ENCODE measurements around the gene MAPK8IP3. TPM values are rescaled to one million over a fixed set of nuclear protein-coding genes. Genes with fewer than 3 reads are reported as not detected.
A peak's percentile ranks its signal among the peaks of the same experiment; 100 is the strongest.

Gene MAPK8IP3
- total RNA-seq, 2 donors from 2014 or later: 44.0 to 62.6 TPM

DNA sequence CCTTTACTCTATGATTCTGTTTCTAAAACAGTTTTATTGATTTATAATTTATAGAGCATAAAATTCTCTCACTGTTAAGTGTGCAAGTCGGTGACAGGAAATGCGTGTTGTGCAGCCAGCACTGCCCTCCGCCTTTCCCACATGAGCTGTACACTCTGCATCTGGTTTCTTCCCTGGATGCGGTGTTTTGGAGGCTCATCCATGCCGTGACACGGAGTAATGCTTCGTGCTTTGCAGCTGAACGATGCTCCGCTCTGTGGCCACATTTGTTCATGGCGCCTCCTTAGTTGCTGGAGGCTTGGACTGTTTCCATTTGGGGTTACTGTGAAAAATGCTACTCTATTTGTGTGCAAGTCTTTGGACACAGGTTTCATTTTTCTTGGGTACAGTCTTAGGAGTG, 94.7 kb downstream of the MAPK8IP3 start:
- H3K4me1 ChIP-seq: no peaks in the 10 kb centered on the region
- no peak overlapping the region for H3K4me3 ChIP-seq
- H3K36me3 ChIP-seq: no peaks in the 10 kb centered on the region
- DNase-seq: no peak
- no peak overlapping the region for H3K27ac ChIP-seq
- TF ChIP-seq, protein P1, sequence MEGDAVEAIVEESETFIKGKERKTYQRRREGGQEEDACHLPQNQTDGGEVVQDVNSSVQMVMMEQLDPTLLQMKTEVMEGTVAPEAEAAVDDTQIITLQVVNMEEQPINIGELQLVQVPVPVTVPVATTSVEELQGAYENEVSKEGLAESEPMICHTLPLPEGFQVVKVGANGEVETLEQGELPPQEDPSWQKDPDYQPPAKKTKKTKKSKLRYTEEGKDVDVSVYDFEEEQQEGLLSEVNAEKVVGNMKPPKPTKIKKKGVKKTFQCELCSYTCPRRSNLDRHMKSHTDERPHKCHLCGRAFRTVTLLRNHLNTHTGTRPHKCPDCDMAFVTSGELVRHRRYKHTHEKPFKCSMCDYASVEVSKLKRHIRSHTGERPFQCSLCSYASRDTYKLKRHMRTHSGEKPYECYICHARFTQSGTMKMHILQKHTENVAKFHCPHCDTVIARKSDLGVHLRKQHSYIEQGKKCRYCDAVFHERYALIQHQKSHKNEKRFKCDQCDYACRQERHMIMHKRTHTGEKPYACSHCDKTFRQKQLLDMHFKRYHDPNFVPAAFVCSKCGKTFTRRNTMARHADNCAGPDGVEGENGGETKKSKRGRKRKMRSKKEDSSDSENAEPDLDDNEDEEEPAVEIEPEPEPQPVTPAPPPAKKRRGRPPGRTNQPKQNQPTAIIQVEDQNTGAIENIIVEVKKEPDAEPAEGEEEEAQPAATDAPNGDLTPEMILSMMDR (IDR thresholded peaks at IDR 0.05): no peak
- intact Hi-C loops (cut with DNase I): loop anchor here (10.0 kb wide), 1 partner anchor 64 kb away; no protein-coding TSS in a partner anchor
- no peaks in the 10 kb centered on the region for H3K27me3 ChIP-seq
- no peaks in the 10 kb centered on the region for H3K9me3 ChIP-seq
- no peak overlapping the region for H3K9ac ChIP-seq (ENCODE audit: low read depth in 2 of 2, low read length in 2 of 2)

DNA sequence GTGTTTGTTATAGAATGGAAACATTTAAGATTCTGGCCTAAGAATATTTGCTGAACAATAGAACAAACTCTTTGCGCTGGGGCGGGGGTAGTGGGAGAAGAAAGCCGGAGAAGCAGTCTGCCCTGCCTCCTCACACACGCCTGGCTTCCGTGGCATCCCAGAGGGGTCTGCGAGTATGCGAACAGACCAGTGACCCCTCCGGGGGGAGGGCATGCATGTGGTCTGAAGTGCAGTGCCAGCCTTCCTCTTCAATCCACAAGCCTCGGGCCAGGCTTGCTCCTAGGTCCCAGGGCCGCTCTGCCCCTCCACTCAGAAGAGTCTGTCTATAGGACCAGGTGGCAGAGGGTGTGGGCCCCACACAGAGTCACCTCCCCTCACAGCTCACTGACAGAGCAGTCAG, 101.6 kb downstream of the MAPK8IP3 start:
- peak; percentile 13 for DNase-seq
- intact Hi-C loops (cut with DNase I): loop anchor here (10.0 kb wide), 1 partner anchor 57 kb away; no protein-coding TSS in a partner anchor
- no peaks in the 10 kb centered on the region for H3K36me3 ChIP-seq

DNA sequence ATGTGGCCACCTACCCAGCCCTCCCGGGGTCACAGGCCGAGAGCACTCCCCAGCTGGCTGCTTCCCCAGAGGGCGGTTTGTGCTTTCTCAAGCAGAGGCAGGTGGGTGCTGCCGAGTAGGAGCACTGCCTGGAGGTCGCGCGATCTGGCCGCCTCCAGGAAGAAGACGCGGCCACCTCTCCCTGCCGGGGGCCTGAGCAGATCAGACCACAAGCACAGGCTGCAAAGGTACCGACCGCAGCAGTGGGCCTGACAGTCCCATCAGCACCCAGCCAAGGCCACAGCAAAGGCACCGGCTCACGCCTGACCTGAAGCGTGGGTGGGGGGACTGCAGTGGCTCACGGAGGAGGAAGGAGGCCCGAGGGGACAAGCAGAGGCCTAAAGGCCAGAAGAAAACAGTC, 102.7 kb downstream of the MAPK8IP3 start:
- TF ChIP-seq, protein P1 (IDR thresholded peaks at IDR 0.05): no peak
- Histone ChIP-seq H3K4me3 (no peak overlapping the region), H3K9ac (ENCODE audit: low read depth in 2 of 2, low read length in 2 of 2) (no peak overlapping the region), H3K36me3 (no peaks in the 10 kb centered on the region), H3K27ac (no peak overlapping the region), H3K27me3 (no peaks in the 10 kb centered on the region), H3K9me3 (no peaks in the 10 kb centered on the region), H3K4me1 (no peaks in the 10 kb centered on the region)
- DNase-seq: no peak
- intact Hi-C loops (cut with DNase I): loop anchor here (10.0 kb wide), 1 partner anchor 56 kb away; no protein-coding TSS in a partner anchor

More for the DNA sequence above, 101.6 kb downstream of the MAPK8IP3 start:
- TF ChIP-seq, protein P1 (IDR thresholded peaks at IDR 0.05): no peak
- Histone ChIP-seq H3K9me3 (no peaks in the 10 kb centered on the region), H3K4me1 (no peaks in the 10 kb centered on the region), H3K4me3 (no peak overlapping the region), H3K27ac (no peak overlapping the region), H3K9ac (ENCODE audit: low read depth in 2 of 2, low read length in 2 of 2) (no peak overlapping the region), H3K27me3 (no peaks in the 10 kb centered on the region)

DNA sequence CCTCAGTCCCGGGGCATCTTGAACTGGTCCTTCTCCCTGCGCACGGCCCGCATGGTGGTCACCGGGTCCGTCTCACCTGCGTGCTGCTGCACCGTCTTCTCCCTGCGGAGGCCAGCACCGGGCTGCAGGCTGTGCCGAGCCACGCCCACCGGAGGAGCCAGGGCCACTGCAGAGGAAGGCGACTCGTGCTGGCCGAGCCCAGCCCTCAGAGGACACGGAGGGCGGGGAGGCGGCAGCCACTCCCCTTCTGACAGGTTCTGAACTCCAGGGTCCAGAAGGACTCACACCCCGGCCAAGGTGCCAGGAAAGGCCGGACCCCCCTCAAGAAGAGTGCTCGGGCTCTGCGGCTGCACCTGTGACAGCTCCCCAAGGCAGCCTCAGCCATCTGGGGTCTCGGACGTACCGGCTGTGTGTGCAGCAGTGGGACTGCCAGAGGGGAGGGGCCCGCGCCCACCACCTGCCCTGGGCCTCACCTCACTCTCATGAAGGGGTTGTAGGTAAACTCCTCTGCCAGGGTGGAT, 103.3 kb downstream of the MAPK8IP3 start:
- intact Hi-C loops (cut with DNase I): loop anchor here (10.0 kb wide), 1 partner anchor 55 kb away; no protein-coding TSS in a partner anchor
- no peak overlapping the region for H3K4me3 ChIP-seq
- TF ChIP-seq, protein P1 (IDR thresholded peaks at IDR 0.05): no peak
- peak; percentile 40 for DNase-seq
- H3K9me3 ChIP-seq: no peaks in the 10 kb centered on the region
- no peaks in the 10 kb centered on the region for H3K27me3 ChIP-seq
- H3K9ac ChIP-seq (ENCODE audit: low read depth in 2 of 2, low read length in 2 of 2): no peak overlapping the region
- H3K4me1 ChIP-seq: no peaks in the 10 kb centered on the region
- no peak overlapping the region for H3K27ac ChIP-seq
- no peaks in the 10 kb centered on the region for H3K36me3 ChIP-seq

DNA sequence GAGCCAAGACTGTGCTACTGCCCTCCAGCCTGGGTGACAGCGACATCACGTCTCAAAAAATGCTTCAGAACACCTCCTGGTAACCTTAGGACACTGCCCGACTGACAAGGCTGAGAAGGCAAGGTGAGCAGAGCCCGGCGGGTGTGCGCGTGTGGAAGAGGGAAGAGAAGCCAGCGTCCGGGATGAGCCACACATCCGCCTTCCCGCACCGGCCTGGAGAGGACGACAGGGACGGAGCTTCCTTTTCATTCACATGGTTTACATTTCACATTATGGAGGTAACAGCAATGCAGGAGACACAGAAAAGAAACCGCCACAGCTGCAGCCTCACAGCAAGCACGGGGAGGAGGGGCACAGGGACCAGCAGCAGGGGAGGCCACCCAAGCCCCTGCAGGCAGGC, 104.1 kb downstream of the MAPK8IP3 start:
- intact Hi-C loops (cut with DNase I): no loop called here
- no peaks in the 10 kb centered on the region for H3K27me3 ChIP-seq
- no peak for DNase-seq

More for the DNA sequence above, 104.1 kb downstream of the MAPK8IP3 start:
- no peaks in the 10 kb centered on the region for H3K4me1 ChIP-seq
- H3K4me3 ChIP-seq: no peak overlapping the region
- no peak overlapping the region for H3K9ac ChIP-seq (ENCODE audit: low read depth in 2 of 2, low read length in 2 of 2)
- no peaks in the 10 kb centered on the region for H3K9me3 ChIP-seq
- H3K36me3 ChIP-seq: no peaks in the 10 kb centered on the region
- H3K27ac ChIP-seq: no peak overlapping the region
- TF ChIP-seq, protein P1 (IDR thresholded peaks at IDR 0.05): no peak

Data from colonic mucosa (tissue), 4 donors.